CD4-positive, alpha-beta T cell treated with Interleukin-4 for 1 hour (primary cell): Measurements from ENCODE around the gene SDC1.
A peak's percentile ranks its signal among the peaks of the same experiment; 100 is the strongest.
"Not testable (repeated sequence)": the region's sequence is repeated elsewhere in the genome, so short reads cannot be mapped to it uniquely, and the experiment has no call there.

Source experiments
- DNase-seq, 2 donors: peaks; one replicate each; pipeline ENCODE4 v3.0.0-alpha.2; 2020 to 2022

The SDC1 gene

DNA sequence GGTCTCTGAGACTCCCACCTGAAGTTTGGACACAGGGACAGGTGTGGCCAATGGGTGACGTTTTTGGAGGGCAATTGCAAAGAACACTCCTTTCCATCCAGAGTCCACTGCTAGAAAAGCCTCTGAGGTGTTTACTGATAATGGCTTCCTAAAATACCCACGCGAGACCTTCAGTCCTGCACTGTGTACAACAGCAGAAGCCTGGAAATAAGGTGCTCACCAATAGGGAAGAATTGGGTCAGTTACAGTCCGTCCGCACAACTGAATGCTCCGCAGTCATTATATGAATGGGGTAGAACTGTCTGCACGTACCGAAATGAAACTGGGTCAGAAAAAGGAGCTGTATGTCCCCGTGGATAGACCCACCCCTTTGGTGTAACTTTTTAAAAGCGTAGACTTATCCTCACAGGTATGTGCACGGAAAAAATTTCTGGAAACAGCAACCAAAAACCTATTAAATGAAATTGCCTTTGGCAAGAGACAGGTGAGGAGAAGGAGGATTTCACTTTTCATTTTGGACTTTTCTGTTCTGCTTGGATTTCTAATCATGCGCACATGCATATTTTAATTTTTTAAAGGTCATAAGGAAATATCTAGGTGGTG, 29.4 kb downstream of the SDC1 start:
- DNase-seq, result no peak

- not testable (repeated sequence) for DNase-seq
Observed at GRCh38 chr2:20195016-20195411, 29.9 kb downstream of the SDC1 start.

GRCh38 chr2:20194097-20195015, 30.6 kb downstream of the SDC1 start:
- no peak for DNase-seq

- DNase-seq, result no peak
Observed at GRCh38 chr2:20193185-20193584, 31.7 kb downstream of the SDC1 start.

- no peak for DNase-seq
Observed at GRCh38 chr2:20192781-20193180, 32.1 kb downstream of the SDC1 start.

GRCh38 chr2:20191714-20192569, 33.0 kb downstream of the SDC1 start:
- DNase-seq, result no peak

DNA sequence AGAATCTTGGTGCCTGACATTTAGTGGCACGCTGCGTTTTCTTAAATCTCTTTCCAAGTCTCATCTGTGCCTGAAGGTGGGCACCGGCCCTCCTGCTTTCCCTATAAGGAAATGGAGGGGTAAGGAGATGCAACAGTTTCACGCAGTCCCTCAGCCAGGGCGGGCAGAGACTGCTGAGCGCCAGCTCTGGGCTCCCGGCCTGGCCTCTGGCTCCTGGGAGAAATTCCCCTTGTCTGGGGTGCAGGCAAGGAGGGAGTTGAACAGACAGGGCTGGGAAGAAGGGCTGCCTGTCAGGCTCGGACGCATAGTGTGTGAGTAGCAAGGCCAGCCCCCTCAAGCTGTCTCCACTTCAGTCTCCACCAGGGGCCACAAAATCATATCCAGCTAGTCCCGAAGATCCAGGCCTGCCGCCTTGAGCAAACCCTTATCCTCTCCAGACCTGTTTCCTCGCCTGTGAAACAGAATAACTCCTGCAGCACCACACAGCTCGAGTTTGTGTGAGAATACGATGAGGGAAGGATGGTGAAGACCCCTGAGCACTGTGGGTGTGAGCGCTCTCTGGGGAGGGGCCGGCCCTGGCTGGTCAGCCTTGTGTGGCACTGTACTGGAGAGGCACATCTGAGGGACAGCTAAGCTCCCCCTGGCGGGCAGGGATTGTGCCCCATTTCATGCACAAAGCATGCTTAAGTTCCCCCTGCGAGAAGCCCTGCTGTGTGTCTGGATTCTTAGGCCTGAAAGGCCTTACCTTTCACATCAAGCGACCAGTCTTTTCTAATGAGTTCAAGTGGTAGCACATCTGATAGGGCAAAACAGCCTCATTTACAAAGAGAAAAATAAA, 33.8 kb downstream of the SDC1 start:
- no peak for DNase-seq

- DNase-seq, result no peak
Observed at GRCh38 chr2:20190170-20190569, 34.8 kb downstream of the SDC1 start.

GRCh38 chr2:20189299-20189931, 35.5 kb downstream of the SDC1 start:
- DNase-seq, result no peak

DNA sequence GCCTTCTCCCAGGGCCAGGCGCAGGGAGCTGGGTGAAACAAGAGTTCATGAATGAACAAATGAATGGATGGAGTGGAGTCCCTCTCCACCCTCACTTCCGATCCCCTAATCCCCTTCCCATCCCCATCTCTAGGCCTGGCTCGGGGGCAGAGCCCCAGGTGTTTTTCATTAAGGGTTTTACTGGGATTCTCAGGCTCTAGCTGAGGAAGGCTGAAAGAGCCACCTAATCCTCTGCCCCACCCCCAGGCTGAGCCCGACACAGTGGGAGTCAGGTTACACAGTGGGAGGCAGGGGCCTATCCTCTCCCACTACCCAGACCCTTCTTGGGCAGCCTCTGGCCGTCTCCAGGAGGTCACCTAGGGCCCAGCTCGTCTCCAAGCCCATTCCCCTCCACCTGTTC, 36.1 kb downstream of the SDC1 start:
- no peak for DNase-seq

GRCh38 chr2:20188201-20188600, 36.7 kb downstream of the SDC1 start:
- DNase-seq, result no peak

DNA sequence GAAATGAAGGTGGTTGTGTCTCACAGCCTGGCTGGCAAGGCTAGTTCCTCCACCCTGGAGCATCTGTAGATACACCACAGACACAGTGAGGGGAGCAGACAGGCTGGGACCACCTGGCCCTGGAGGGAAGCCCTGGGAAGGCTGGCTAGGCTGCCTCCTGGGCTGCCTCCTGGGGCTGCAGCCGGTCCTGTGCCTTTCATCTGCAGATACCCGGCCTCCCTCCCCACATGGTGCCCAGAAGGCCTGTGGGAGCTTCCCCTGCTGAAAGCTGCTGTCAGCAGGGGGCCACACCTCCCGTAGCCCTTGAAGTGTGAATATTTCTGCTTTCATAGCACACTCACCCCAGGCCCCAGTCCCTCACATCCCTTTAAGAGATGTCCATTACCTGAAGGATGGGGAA, 37.6 kb downstream of the SDC1 start:
- DNase-seq, result no peak

- no peak for DNase-seq
Observed at GRCh38 chr2:20186855-20187187, 38.1 kb downstream of the SDC1 start.

DNA sequence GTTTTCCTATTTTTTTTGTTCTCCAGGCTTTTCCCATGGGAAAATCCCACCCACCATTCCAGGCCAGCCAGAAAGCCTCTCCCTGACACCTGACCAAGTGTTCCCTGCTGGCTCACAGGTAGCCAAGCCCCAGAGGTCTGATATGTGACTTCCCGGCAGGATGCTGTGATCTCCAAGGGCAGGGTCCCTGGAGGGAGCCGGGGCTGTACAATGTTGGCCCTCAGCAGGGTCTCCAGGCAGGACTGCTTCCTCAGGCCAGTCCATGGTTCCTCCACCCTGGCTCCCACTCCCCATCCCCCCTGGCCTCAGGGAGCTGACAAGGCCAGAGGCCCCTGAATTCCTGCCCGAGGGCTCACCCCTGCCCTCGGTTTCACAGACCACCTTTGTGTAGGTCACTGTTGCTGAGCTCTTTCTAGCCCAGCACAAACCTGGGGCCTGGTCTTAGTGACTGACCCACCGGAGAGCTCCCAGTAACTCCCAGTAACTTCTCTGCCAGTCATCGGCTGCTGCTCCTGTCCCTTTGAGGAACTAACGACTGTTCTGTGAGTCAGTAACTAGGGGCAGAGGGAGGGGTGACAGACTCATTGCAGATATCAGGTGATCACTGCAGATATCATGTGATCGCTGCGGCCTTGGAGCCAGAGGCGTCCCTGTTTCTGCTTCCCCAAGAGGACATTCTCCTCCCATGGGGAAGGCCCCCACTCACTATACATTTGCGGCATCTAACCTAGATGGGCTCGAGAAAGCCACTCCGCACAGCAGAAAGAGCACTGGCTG, 38.7 kb downstream of the SDC1 start:
- peak; percentile 2 to 54 for DNase-seq

GRCh38 chr2:20185176-20186022, 39.5 kb downstream of the SDC1 start:
- DNase-seq, result peak in 1 of 2 donors; percentile 46

- no peak for DNase-seq
Observed at GRCh38 chr2:20184067-20184938, 40.6 kb downstream of the SDC1 start.

DNA sequence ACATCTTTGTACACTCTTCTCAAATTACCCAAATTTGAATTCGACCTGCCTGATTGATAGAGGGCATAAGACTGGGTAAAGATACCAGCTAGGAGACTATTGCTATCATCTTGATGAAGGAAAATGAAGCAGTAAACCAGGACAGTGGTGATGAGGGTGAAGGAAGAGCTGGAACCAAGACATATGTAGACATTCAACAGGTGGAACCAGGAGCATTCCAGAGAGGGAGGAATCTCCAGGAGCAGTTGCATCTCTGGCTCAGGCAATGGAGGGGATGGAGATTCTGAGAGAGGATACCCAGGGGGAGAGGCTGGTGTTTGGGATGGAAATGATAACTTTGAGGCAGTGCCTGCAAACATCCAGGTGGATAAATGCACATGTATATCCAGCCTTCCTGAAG, 41.6 kb downstream of the SDC1 start:
- DNase-seq, result no peak

- DNase-seq, result no peak
Observed at GRCh38 chr2:20182241-20182931, 42.5 kb downstream of the SDC1 start.

GRCh38 chr2:20181761-20182160, 43.2 kb downstream of the SDC1 start:
- DNase-seq, result no peak
